Small intestine (tissue), 7 donors: ENCODE results near the gene ARHGAP45. TPM values are rescaled to one million over a fixed set of nuclear protein-coding genes. Genes with fewer than 3 reads are reported as not detected.

ENCODE experiments used
- DNase-seq, 2 donors: peaks; one replicate each; pipeline versions ENCODE4 v3.0.0 to v3.0.0-alpha.2; 2013
- FAIRE-seq: peaks from 2 replicates; lab custom pipeline; 2012; peaks lifted over from hg19 to GRCh38; lab: Jason Lieb, UNC
- H3K27ac ChIP-seq, 3 donors: one replicate each; pipeline ENCODE4 v1.5.1; 2013; ENCODE audit warnings: low read length in 2 of 3, mild to moderate bottlenecking in 2 of 3, control low read depth in 1 of 3, inconsistent platforms in 1 of 3, low read depth in 1 of 3, moderate library complexity in 1 of 3
- H3K27me3 ChIP-seq, 3 donors: one replicate each; pipeline ENCODE4 v1.6.1; 2013; ENCODE audit warnings: low read length in 3 of 3, inconsistent platforms in 1 of 3; ENCODE audit not compliant: control insufficient read depth in 3 of 3, insufficient read depth in 3 of 3
- H3K36me3 ChIP-seq, 3 donors: one replicate each; pipeline ENCODE4 v1.6.1; 2013; ENCODE audit warnings: low read length in 3 of 3, inconsistent platforms in 1 of 3, low read depth in 1 of 3, mild to moderate bottlenecking in 1 of 3, moderate library complexity in 1 of 3; ENCODE audit not compliant: control insufficient read depth in 3 of 3, insufficient read depth in 2 of 3
- H3K4me1 ChIP-seq, 3 donors: one replicate each; pipeline ENCODE4 v1.6.1; 2013; ENCODE audit warnings: low read length in 2 of 3, inconsistent platforms in 1 of 3, low read depth in 1 of 3, mild to moderate bottlenecking in 1 of 3, moderate library complexity in 1 of 3; ENCODE audit not compliant: control insufficient read depth in 3 of 3, insufficient read depth in 2 of 3
- H3K4me3 ChIP-seq, 3 donors: one replicate each; pipeline ENCODE4 v1.5.1; 2013; ENCODE audit warnings: low read length in 3 of 3, control low read depth in 1 of 3, inconsistent platforms in 1 of 3, low read depth in 1 of 3, mild to moderate bottlenecking in 1 of 3, moderate library complexity in 1 of 3
- H3K9me3 ChIP-seq, 2 donors: one replicate each; pipeline ENCODE4 v1.6.1; 2013; ENCODE audit warnings: low read depth in 1 of 2, low read length in 1 of 2; ENCODE audit not compliant: control insufficient read depth in 2 of 2, insufficient read depth in 1 of 2
- WGBS, 3 donors: extraction: QIAGEN DNeasy Blood & Tissue Kit; methylation state at CpG; one replicate each; pipeline ENCODE4 v1.1.7; 2013; 5-methylcytosine and 5-hydroxymethylcytosine counted together
- polyA plus RNA-seq, 4 donors: library from polyadenylated mRNA; stranded (reverse) in 3 of 4; unstranded in 1 of 4; fragments of 200-250 nt in 3 of 4; fragments of 120-200 nt in 1 of 4; gene quantifications; one replicate each; pipeline versions ENCODE4 v1.2.1 to v1.2.3, GENCODE V29; 2013
- donor health status: healthy with polysubstance abuse.
- donor health status: control.
- donor health status: control.
- donor health status: Bipolar disorder and iron deficiency.
- donor health status: healthy.

Gene ARHGAP45
- polyA plus RNA-seq, 4 donors, result 15.9 to 81.1 (median 48.5) TPM

- 76 to 81% (median 78%) methylated on average over 16 to 22 of the region's 22 CpGs for WGBS, 3 donors
- FAIRE-seq (no peak), DNase-seq (no peak)
- peaks cover 0 to 7% (median 6%) of the 10 kb centered on the region in 3 donors for H3K4me1 ChIP-seq
- no peak overlapping the region for H3K27ac ChIP-seq
- H3K9me3 ChIP-seq, result no peaks in the 10 kb centered on the region
- no peaks in the 10 kb centered on the region for H3K27me3 ChIP-seq
- no peak overlapping the region for H3K4me3 ChIP-seq
- H3K36me3 ChIP-seq, result peaks cover 0 to 91% (median 14%) of the 10 kb centered on the region in 3 donors
Observed at GRCh38 chr19:1089891-1090290, 22.9 kb downstream of the ARHGAP45 start.

- WGBS, 3 donors, result 87 to 91% (median 90%) methylated on average over 38 of the region's 38 CpGs
- H3K27ac ChIP-seq, result no peak overlapping the region
- H3K4me3 ChIP-seq, result no peak overlapping the region
- FAIRE-seq, result no peak
- H3K27me3 ChIP-seq, result no peaks in the 10 kb centered on the region
- DNase-seq, result no peak
- peaks cover 0 to 12% (median 10%) of the 10 kb centered on the region in 3 donors for H3K4me1 ChIP-seq
- H3K9me3 ChIP-seq, result no peaks in the 10 kb centered on the region
- peaks cover 0 to 82% (median 14%) of the 10 kb centered on the region in 3 donors for H3K36me3 ChIP-seq
Observed at GRCh38 chr19:1090731-1091543, 24.0 kb downstream of the ARHGAP45 start.

- Histone ChIP-seq H3K36me3 (peaks cover 0 to 74% (median 14%) of the 10 kb centered on the region in 3 donors), H3K4me1 (peaks cover 0 to 12% (median 10%) of the 10 kb centered on the region in 3 donors), H3K27me3 (no peaks in the 10 kb centered on the region), H3K27ac (no peak overlapping the region), H3K4me3 (no peak overlapping the region), H3K9me3 (no peaks in the 10 kb centered on the region)
- 90 to 92% (median 90%) methylated on average over 19 to 27 of the region's 27 CpGs for WGBS, 3 donors
- FAIRE-seq (no peak), DNase-seq (no peak)
Observed at GRCh38 chr19:1091544-1092175, 24.7 kb downstream of the ARHGAP45 start.

GRCh38 chr19:1093330-1093729 is 26.4 kb downstream of the ARHGAP45 start:
- peak overlapping the region in 2 of 3 donors; percentile 78 to 87 for H3K4me3 ChIP-seq
- no peak for DNase-seq
- WGBS, 3 donors, result 85 to 96% (median 87%) methylated on average over 11 to 15 of the region's 15 CpGs
- H3K27ac ChIP-seq, result no peak overlapping the region
- H3K9me3 ChIP-seq, result no peaks in the 10 kb centered on the region
- FAIRE-seq, result no peak
- peaks cover 0 to 21% (median 10%) of the 10 kb centered on the region in 3 donors for H3K4me1 ChIP-seq
- H3K27me3 ChIP-seq, result no peaks in the 10 kb centered on the region
- peaks cover 0 to 58% (median 14%) of the 10 kb centered on the region in 3 donors for H3K36me3 ChIP-seq

GRCh38 chr19:1093811-1094553 is 27.0 kb downstream of the ARHGAP45 start:
- WGBS, 3 donors, result 40 to 56% (median 44%) methylated on average over 31 to 32 of the region's 32 CpGs
- FAIRE-seq, result no peak
- no peak overlapping the region for H3K27ac ChIP-seq
- H3K4me3 ChIP-seq, result peak overlapping the region; percentile 78 to 87 (median 82)
- H3K4me1 ChIP-seq, result peaks cover 0 to 27% (median 10%) of the 10 kb centered on the region in 3 donors
- DNase-seq, result no peak
- H3K9me3 ChIP-seq, result no peaks in the 10 kb centered on the region
- peaks cover 0 to 51% (median 9%) of the 10 kb centered on the region in 3 donors for H3K36me3 ChIP-seq
- no peaks in the 10 kb centered on the region for H3K27me3 ChIP-seq

- 0 to 2% (median 1%) methylated on average over 14 to 19 of the region's 19 CpGs for WGBS, 3 donors
- no peak for FAIRE-seq
- H3K4me1 ChIP-seq, result peaks cover 0 to 32% (median 10%) of the 10 kb centered on the region in 3 donors
- H3K9me3 ChIP-seq, result no peaks in the 10 kb centered on the region
- peak overlapping the region in 2 of 3 donors; percentile 13 to 52 for H3K27ac ChIP-seq
- H3K27me3 ChIP-seq, result no peaks in the 10 kb centered on the region
- H3K36me3 ChIP-seq, result peaks cover 0 to 45% (median 8%) of the 10 kb centered on the region in 3 donors
- H3K4me3 ChIP-seq, result peak overlapping the region; percentile 78 to 87 (median 82)
- no peak for DNase-seq
Observed at GRCh38 chr19:1094655-1094977, 27.6 kb downstream of the ARHGAP45 start.

- Histone ChIP-seq H3K27ac (peak within 1 kb of the TSS in 2 of 3 donors; percentile 13 to 52), H3K4me3 (peak within 1 kb of the TSS; percentile 78 to 87 (median 82)), H3K27me3 (no peaks in the 10 kb centered on the region), H3K4me1 (peaks cover 0 to 32% (median 10%) of the 10 kb centered on the region in 3 donors), H3K9me3 (no peaks in the 10 kb centered on the region), H3K36me3 (peaks cover 0 to 40% (median 8%) of the 10 kb centered on the region in 3 donors)
- FAIRE-seq, result no peak
- 0% methylated on average over 73 to 81 of the region's 81 CpGs for WGBS, 3 donors
- DNase-seq, result peak; percentile 99
Observed at GRCh38 chr19:1094978-1095701, 28.2 kb downstream of the ARHGAP45 start, which contains the start of gene POLR2E. Gene POLR2E (minus strand): TSS chr19:1095375. CDS start chr19:1095315, 60 bp downstream.
